Cardiac septum (tissue), 1 donor: ENCODE results near the gene RNF41. TPM values are rescaled to one million over a fixed set of nuclear protein-coding genes. Genes with fewer than 3 reads are reported as not detected.

Experiments
- DNase-seq: peaks from one replicate; pipeline ENCODE4 v3.0.0-alpha.2; 2020; ENCODE audit warnings: low spot score
- intact Hi-C: fragments of 100-400 bp; cut with DNase I; formaldehyde crosslinking; loops from one replicate; pipeline ENCODE4 v1.14.0; 2022
- total RNA-seq: library from RNA; stranded (reverse); fragmentation: NEBNext Ultra II Directional; extraction: Animal tissue kit (Norgen Biotek cat#: 25700); gene quantifications from one replicate; pipeline ENCODE4 v1.2.1, GENCODE V29; 2021
- donor health status: DM: no; HTN: no; CAD: no.

The RNF41 gene
- total RNA-seq, 1 donor from 2014 or later: 40.7 TPM

GRCh38 chr12:56189918-56190694, 31.6 kb downstream of the RNF41 start:
- peak; percentile 78 for DNase-seq
- intact Hi-C loops: loop anchor here (1.0 to 5.0 kb wide), 4 partner anchors 31 to 277 kb away; partner anchors contain the start of genes MYL6, SPRYD4 and ZC3H10

DNA sequence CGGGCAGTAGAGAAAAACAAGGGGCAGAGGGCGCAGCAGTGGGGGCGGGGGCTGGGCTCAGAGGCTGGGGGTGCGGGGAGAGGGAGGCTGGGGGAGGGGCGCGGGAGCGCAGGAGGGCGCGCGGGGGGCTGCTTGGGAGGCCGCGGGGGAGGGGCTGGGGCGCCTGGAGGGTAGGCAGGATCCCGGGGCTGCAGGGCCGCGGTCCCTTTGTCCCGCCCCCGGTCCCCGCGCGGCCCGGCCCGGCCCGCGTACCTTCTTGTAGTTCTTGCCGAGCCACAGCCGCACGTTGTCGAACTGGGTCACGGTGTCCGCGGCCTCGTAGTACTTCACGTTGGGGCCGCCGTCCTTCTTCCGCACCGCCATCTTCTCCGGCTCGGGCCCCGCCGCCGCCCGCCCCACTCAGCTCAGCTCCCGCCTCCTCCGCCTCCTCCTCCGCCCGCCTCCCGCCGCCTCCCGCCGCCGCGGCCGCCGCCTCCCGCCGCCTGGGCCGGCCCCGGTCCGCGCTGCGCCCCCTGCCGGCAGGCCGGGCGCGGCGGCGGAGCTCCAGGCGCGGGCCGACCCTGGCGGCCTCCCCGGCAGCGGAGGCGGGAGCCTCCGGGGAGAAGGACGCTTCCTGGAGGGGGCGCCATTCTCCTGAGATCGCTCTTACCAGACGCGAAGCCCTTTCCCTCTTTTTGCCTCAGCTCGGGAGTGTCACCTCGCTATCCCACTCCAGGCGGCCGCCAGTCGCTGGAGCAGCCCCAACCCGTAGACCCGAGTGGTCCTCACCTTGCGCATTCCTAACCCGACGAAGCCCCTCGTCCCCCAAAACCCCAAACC, 32.4 kb downstream of the RNF41 start, which contains the start of gene SMARCC2:
Gene SMARCC2, minus strand, starts transcription at position 385 of the 819 bp plus-strand sequence. Its CDS starts 22 bp downstream, at position 363.
- DNase-seq: peak; percentile 94
- intact Hi-C loops: loop anchor here (1.0 to 2.0 kb wide), 3 partner anchors 31 to 71 kb away; partner anchors contain the start of genes MYL6 and ZC3H10

- no peak for DNase-seq
- intact Hi-C loops: loop anchor here (1.0 to 2.0 kb wide), 3 partner anchors 30 to 70 kb away; partner anchors contain the start of genes MYL6 and ZC3H10
Measured at GRCh38 chr12:56188778-56189098, 33.0 kb downstream of the RNF41 start.

GRCh38 chr12:56188131-56188777, 33.5 kb downstream of the RNF41 start:
- intact Hi-C loops: loop anchor here (2.0 kb wide), 2 partner anchors 29 to 69 kb away; partner anchors contain the start of genes MYL6 and ZC3H10
- DNase-seq: no peak

DNA sequence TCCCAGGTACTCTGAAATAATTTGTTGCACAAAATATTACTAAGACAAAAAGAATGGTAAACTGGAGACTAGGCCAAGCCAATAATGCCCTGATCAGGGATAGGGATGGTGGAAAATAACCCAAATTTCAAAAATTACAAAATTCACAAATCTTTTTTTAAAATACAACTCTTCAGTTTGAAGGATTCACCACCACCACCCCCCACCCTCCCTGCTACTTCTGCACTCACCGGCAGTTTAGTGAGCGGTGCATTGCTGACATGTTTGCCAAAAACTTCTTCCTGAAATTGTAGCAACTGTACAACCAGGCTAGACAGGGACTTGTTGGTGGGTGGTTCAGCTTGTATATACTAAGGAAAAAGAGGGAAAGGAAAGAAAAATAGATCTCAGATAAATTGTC, 34.8 kb downstream of the RNF41 start:
- intact Hi-C loops: no loop called here
- no peak for DNase-seq

DNA sequence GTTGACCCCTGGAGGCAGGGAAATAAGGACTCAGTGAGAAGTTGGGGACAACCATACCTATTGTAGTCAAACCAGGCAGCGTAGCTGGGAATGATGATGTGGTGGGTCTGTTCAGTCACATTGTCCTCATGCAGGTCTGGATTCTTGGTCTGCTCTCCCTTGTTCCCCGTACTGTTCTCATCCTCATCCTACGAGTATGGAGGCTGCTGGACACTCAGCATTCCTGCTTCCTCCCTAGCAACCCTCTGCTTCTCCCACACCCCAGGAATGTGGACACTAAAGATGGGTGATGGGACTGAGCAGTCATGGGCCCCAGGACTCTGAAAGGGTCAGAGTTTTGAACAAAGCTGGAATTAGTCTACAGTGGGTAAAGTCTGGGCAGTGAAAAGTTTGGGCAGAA, 43.4 kb downstream of the RNF41 start:
- no peak for DNase-seq
- intact Hi-C loops: no loop called here

DNA sequence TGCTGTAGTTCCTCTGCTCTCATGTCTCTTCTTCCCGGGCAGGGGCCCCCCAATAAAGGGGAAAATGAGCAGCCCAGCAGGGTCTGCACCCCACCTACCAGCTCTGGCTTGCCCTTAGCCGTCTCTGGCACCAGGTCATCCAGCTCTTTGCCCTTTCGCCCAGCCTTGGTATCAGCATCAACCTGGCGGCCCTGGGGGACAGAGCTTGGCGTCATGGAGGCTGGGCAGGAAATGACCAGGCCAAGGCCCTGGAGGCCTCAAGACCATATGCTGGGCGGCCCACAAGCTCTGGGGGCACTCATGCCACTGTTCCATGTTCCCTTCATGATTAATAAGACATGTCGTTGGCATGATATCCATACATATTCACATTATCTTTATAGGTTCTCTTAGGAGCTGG, 48.9 kb downstream of the RNF41 start:
- intact Hi-C loops: no loop called here
- no peak for DNase-seq

- DNase-seq: no peak
- intact Hi-C loops: no loop called here
Measured at GRCh38 chr12:56169229-56169759, 52.4 kb downstream of the RNF41 start.

- intact Hi-C loops: no loop called here
- DNase-seq: no peak
Measured at GRCh38 chr12:56165369-56165768, 56.4 kb downstream of the RNF41 start.

GRCh38 chr12:56164345-56164729, 57.4 kb downstream of the RNF41 start:
- DNase-seq: no peak
- intact Hi-C loops: no loop called here

GRCh38 chr12:56163533-56164344, 58.0 kb downstream of the RNF41 start:
- DNase-seq: no peak
- intact Hi-C loops: no loop called here

DNA sequence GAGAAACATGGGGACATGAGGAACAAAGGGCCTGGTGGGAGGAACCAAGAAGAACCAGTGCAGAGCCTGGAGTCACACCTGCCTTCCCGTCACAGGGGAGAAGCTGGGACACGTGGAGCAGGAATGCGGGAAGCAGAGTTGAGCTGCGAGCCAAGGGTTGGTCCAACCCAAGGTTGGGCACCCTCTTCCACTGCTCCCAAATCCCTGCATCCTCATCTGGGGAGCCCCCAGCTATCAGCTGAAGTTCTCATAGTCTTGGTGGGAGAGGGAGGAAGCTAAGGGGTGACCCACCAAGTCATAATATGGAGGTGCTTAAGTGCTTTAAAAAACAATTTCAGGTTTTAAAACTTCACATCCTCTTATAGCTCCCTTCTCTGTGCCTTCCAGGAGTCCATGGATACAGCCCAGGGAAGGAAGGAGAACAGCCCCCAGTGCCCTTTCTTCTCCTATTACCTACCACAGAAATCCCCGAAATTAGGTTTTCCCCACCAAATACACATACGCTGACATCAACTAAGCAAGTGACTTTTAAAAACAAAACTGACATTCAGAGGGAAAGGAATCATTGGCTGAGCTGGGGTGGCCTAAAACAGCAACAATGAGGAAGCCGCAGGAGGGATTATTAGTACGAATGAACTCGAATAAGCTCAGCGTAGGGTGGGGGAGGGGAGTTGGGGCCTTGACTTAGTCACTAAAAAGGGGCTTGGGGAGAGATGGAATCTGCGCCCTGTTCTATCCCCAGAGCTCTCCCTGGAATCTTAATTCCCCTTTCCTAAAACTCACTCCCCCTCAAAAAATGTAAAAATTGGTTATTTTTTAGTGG, 59.0 kb downstream of the RNF41 start:
- intact Hi-C loops: no loop called here

DNA sequence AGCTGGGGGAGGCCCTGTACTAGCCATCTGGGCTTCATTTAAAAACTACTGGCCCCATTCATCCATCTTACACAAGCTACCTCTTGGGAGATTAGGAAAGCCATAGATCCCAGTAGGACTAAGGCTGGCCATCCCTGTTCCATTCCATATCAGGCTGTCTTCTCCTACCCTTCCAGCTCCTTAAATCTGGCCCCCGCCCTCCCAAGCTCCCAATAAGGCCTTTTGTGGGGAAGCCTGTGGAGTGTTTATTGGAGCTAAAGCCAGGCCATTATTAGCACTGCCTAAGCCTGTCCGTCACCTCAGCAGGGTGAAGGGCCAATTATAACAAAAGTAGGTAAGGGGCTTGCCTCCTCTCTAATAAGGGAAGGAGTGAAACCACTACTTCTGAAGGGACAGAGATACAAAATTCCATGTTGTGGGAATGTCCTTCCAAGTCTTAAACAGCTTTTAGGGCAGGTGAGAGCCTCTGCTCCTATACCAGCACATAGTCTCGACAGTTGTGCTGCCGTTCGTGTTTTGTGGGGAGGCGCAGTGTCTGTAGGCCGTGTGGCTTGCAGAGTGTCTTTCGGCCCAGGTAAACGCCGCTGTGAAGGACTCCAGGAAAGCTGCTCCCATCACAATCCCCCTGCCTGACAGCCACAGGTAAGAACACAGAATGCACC, 59.9 kb downstream of the RNF41 start:
- no peak for DNase-seq
- intact Hi-C loops: no loop called here

More for the DNA sequence above, 59.0 kb downstream of the RNF41 start:
- no peak for DNase-seq

DNA sequence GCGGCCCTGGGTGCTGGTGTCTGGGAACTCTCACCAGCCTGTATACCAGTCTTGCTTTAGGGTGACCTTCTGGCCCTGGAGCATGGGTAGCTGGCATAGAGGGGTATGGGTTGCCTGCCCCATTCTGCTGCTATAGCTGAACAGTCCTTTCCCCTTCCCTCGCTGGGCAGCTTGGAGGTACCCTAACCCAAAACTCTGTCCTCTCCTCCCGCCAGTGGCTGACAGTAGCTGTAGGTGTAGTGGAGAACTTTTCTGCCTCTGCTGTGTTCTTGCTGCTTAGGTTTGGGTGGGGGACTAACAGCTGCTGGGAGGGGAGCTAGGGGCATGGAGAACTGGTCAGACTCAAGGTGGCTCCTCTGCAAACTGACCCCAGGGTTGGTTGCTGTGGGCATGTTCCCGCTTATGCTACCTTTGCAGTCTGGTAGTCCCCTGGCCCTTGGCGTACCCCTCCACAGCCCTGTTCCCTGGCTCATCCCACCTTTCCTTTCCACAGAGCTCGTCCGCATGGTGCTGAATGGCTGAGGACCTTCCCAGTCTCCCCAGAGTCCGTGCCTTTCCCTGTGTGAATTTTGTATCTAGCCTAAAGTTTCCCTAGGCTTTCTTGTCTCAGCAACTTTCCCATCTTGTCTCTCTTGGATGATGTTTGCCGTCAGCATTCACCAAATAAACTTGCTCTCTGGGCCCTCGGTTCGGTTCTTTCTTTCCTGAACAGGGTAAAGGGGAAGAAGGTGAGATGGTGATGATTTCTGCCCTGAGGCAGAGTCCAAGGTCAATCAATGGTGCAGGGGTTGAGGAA, 60.6 kb downstream of the RNF41 start:
- intact Hi-C loops: no loop called here
- DNase-seq: no peak

DNA sequence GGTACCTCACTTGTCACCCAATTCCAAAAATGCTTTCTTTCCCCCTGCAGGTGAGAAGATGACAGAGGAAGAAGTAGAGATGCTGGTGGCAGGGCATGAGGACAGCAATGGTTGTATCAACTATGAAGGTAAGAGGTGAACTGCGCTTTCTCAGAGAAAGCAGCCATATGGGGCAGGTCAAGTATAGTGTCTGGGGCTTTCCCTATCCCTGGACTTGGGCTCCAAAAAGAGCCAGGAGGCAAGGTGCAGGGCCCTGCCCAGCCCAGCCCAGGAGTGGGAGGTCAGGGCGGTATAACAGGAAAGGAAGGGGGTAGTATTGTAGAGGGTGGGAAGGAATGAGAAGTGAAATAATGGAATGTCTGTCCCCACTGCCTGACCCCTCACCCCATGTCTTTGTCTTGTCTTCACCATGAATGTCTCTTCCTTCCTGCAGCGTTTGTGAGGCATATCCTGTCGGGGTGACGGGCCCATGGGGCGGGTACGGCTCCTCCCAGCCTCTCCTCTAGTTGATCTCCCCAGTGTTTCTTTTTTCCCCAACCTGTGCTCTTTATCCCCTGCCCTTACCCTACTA, 61.4 kb downstream of the RNF41 start:
- intact Hi-C loops: no loop called here

GRCh38 chr12:56159482-56160192, 62.1 kb downstream of the RNF41 start:
- intact Hi-C loops: loop anchor here (2.0 kb wide), 3 partner anchors 29 to 41 kb away; partner anchors contain the start of genes SMARCC2 and ZC3H10
- no peak for DNase-seq

More for the DNA sequence above, 61.4 kb downstream of the RNF41 start:
- DNase-seq: no peak
